NCI-H1105 treated with DMSO at 0.1 percent for 48 hours (cell line): Measurements from ENCODE around the gene ACVR1B.
"Not testable (repeated sequence)": the region's sequence is repeated elsewhere in the genome, so short reads cannot be mapped to it uniquely, and the experiment has no call there.

Source experiments
- DNase-seq: peaks from one replicate; lab custom pipeline; 2025; lab: John Stamatoyannopoulos, UW

The ACVR1B gene

DNA sequence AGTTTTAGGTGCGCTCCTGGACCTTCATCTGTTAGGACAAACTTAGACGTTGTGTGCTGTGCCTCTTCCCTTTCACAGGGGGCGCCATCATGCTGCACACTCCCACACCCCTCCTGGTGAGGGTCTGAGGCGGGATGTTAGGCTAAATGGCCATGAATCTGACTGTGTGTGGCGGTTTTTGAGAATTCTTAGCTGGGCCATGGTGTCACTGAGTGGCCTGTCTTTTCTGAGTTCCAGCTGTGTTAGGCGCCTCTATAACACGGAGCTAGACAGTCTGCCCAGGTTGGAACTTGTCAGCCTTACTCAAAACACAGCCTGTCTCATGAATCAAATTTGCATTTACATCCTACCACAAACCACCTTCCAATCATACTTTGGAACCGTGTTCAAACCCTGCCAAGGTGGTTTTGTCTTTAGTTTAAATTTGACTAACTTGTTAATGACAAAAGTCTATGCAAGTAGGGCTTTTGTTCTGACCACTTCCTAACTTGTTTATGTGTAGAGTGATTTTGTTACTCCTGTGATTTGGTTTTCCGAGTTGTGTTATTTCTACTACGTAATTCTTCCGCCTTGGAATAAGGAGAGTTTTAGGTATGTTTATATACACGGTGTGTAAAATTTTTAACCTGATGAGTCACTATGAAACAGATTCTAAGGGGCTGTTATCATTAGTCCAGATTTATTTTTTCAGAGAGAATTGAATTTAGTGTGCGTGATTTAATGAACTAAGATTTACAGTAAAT, 19.6 kb downstream of the ACVR1B start:
- DNase-seq, result no peak

DNA sequence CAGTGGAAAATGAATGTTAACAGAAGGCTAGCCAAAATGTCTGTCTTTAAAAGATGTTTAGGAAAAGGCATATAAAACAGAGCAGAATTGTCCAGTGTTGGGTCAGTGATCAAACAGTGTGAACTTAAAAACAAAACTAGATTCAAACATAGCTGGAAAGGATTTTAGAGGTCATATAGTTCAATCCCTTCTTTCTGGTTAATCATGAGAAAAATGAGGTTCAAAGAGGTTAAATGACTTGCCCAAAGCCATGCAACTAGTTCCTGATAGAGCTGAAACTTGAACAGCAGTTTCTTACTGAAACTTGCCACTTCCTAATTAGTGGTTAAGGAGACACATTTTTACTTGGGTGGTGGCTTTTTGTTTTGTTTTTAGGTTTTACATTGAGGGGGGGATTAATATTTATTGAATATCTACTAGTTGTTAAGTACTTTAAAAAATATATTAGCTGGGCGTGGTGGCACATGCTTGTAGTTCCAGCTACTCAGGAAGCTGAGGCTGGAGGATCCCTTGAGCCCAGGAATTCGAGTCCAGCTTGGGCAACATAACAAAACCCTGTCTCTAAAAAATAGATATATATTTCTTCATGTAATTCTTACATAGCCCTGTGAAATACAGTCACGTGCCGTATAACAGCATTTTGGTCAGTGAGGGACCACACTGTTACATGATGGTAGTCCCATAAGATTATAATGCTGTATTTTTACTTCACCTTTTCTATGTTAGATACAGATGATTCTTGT, 20.4 kb downstream of the ACVR1B start:
- no peak for DNase-seq

DNA sequence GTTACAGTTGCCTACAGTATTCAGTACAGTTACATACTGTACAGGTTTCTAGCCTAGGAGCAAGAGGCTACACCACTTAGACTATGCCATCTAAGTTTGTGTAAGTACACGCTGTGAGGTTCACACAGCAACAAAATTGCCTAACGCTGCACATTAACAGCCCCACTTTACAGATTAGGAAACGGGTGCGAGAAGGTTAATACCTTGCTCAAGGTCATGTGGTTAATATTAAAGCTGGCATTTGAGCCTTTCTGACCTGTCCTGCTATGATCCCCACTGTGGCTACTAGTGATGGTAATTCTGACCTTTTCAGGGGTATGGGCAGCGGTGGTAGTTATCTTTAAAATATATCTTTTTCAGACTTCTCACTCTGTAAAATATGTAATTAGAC, 20.9 kb downstream of the ACVR1B start:
- DNase-seq, result no peak

DNA sequence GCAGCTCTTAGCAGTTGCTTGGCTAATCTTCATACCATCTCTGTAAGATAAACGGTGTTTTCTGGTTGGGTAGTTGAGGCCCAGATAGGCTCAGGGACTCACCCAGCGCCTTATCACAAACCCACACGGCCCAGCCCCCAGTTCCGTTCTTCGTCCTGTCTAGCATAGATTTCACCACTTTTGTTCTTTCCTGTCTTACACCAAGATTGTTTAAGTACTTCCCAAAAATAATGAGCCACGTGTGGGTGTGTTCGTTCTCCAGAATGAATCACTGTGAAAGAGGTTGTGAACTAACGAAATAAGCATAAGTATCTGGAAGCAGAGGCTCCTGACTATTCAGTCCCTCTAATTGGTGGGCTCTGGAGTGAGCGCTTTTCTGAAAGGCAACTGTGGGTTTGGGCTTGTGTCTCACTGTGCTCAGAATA, 21.4 kb downstream of the ACVR1B start:
- no peak for DNase-seq

DNA sequence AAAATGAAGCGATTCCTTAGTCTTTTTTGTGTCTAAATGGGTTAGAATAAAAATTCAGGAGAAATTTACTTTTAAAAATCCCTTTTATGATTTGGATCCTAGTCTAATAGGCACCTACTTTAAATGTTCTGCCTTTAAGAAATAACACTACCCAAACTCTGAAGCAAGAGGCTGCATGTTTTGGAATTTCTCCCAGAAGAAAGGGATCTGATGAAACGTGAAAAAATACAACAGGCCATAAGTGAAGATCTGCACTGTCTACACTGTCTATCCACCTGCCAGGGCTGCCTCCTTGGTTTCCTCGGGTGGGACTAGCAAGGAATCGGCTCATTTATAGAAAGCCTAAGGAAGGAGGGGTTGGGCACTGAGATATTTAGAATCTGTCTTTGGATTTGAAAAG, 22.1 kb downstream of the ACVR1B start:
- DNase-seq, result no peak

DNA sequence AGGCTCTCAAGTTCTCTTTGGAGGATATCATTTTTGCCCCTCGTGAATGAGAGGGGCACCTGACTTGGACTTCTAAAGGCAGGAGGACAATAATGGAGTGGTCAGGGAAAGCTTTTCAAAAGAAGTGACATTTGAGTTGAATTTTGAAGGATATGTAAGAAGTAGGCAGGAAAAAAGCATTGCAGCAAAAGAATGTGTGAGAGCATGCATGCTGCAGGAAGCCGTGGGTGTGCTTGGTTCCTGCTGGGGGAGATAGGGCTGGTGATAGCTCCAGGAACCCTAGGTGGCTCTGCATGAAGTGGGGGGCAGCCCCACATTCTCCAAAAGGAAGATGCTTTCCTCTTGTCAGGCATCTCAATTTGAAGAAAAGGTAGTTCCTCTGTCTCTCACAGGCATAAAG, 23.1 kb downstream of the ACVR1B start:
- no peak for DNase-seq

DNA sequence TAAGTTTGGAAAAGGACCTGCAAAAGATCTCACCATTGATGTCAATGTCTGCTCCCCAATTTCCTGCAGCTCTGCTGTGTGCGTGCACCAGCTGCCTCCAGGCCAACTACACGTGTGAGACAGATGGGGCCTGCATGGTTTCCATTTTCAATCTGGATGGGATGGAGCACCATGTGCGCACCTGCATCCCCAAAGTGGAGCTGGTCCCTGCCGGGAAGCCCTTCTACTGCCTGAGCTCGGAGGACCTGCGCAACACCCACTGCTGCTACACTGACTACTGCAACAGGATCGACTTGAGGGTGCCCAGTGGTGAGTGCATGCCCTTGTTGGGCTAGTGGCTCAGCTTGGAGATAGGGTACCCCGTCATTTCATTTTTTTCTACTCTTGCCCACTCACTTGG, 23.7 kb downstream of the ACVR1B start:
- no peak for DNase-seq

DNA sequence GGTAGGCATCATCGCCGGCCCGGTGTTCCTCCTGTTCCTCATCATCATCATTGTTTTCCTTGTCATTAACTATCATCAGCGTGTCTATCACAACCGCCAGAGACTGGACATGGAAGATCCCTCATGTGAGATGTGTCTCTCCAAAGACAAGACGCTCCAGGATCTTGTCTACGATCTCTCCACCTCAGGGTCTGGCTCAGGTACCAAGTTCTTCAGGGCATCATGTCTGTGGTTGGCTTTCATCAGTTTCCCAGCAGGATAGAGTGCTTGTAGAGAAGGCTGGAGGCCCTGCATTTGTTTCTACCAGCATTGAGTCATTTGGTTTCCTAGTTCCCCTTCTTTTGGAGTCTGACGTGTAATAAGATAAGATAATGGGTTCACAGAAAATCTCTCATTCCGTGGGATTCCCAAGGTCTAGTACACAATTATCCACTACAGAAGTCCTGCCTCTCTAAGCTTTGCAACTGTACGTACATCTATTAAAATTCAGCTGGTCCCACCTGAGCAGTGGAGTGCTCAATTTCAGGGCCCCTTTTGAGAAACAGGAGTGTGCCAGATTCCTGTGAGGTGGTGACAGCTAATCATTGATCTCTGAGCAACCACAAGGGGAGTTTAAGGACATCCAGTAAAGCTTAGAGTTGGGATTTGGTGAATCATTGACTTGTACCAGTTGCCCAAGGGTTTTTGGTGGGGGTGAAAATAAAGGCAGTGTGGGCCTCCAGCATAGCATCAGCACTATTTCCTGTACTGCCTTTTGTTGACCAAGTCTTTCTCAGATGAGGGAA, 25.1 kb downstream of the ACVR1B start:
- DNase-seq, result no peak

DNA sequence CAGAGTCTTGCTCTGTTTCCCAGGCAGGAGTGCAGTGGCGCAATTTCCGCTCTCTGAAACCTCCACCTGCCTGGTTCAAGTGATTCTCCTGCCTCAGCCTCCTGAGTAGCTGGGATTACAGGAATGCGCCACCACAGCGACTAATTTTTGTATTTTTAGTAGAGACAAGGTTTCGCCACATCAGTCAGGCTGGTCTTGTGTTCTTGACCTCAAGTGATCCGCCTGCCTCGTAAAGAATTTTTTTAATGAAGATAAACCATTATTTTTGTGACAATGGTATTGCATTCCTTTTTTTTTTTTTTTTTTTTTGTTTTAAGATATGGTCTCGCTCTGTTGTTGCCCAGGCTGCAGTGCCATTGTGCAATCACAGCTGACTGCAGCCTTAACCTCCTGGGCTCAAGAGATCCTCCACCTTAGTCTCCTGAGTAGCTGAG, 25.8 kb downstream of the ACVR1B start:
- no peak for DNase-seq

DNA sequence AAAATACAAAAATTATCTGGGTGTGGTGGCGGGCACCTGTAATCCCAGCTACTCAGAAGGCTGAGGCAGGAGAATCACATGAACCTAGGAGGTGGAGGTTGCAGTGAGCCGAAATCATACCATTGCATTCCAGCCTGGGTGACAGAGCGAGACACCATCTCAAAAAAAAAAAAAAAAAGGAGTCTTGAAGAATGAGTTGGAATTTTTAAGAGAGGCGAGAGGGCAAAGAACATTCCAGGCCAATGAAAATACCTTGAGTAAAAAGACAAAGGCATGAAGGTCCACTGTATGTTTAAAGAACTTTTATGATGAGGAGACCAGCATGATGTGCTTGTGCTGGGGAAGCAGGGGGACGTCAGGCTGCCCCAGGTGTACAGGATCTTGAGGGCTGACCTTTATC, 27.8 kb downstream of the ACVR1B start:
- DNase-seq, result not testable (repeated sequence)

DNA sequence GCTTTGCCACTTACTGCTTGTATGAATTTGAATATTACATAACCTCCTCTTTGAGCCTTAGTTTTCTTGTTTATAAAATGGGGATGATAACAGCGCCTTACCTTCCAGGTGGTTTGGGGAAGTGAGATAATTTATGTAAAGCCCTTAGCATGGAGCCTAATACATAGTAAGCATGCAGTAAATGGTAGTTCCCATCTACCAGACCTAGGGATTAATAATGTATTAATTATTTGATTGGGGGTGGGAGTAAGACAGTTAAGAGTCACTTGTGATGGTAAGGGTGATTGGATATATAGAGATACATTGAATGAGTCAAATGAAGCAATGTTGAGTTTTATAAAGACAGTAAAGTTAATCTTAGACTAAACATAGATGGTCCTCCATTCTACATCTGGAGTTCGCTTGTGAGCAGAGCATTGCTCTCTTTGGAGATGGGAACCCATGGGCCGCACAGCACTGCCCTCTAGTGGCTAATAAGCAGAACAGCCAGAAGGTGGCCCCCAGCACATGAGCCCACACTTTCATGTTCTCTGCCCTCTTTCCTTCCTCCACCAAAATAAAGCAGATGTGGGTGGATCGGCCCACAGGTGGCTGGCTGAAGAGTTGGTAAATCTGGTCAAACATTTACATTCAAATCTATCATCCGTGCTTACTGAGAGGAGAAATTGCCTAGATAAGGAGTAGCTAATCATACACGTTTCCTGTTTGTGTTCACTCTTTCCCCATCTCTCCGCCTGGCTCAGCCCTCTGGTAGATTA, 28.7 kb downstream of the ACVR1B start:
- DNase-seq, result peak; percentile 30

DNA sequence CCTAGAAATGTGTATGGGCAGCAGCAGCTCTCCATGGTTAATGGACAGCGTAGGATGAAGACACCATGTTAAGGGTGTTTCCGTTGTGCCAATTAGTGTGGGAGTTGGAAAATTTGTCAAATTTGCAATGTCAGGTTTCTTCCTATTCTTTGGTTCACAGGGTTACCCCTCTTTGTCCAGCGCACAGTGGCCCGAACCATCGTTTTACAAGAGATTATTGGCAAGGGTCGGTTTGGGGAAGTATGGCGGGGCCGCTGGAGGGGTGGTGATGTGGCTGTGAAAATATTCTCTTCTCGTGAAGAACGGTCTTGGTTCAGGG, 29.3 kb downstream of the ACVR1B start:
- no peak for DNase-seq

DNA sequence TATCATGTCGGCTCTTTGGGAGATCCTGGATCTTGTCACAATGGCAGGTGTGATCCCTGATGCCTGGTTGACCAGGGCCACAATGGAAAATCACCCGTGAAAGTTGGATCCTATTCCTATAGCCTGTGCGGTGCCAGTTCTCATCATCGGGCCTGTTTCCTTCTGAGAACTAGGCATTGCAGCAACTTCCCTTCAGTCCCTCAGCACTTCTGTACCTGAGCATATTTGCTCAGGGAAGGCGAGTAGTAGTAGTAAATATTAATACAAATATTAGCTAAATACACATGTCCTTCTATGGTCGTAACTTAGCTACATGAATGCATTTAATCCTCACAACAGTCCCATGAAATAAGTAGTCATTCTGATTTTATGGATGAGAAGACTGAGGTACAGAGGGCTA, 33.2 kb downstream of the ACVR1B start:
- no peak for DNase-seq

DNA sequence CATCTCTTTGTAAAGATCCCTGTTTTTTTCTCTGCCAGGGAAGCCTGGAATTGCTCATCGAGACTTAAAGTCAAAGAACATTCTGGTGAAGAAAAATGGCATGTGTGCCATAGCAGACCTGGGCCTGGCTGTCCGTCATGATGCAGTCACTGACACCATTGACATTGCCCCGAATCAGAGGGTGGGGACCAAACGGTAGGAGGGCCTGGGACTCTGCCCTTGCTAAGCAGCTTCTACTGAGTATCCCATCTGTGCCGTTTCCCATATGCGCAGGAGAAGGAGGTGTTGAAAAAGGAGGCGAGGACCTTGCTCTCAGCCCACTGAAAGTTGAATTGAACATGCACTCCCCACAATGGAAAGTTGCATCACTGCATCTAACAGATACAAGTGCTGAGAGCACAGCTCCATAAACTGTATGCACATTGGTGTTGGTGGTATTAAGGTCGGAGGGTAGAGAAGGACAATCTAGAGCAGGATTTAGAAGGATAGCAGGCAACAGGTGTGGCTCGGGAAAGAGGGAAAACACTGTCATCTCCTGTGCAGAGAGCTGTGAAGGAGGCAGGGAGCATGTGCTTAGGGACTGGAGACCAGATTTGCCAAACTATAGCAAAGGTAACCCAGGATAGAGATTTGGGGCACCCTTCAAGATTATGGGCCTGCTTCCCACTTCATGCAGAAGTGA, 33.8 kb downstream of the ACVR1B start:
- no peak for DNase-seq

DNA sequence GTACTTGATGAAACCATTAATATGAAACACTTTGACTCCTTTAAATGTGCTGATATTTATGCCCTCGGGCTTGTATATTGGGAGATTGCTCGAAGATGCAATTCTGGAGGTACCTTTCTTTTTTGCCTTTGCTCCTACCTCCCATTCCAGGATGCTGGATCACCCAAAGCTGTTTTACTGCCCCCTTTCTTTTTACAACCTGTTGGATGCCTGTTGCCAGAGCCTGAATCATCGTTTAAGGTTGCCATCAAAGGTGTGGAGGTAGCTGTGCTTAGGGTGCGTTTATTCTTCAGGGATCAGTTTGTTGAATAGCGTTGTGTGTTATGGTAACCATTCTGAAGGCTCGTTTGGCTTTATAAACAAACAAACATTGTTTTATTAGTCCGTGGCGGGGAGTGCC, 35.3 kb downstream of the ACVR1B start:
- no peak for DNase-seq

DNA sequence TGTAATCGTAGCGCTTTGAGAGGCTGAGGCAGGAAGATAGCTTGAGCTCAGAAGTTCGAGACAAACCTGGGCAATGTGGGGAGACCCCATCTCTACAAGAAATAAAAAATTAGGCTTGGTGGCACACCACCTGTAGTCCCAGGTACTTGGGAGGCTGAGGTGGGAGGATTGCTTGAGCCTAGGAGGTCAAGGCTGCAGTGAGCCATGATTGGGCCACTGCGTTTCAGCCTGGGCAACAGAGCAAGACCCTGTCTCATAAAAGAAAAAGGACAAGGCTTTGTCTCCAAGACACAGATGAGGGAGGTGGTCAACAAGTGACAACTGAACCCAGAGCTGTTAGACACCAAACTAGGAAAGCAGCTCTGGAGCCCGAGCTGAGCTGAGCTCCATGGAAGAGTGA, 40.7 kb downstream of the ACVR1B start:
- no peak for DNase-seq

DNA sequence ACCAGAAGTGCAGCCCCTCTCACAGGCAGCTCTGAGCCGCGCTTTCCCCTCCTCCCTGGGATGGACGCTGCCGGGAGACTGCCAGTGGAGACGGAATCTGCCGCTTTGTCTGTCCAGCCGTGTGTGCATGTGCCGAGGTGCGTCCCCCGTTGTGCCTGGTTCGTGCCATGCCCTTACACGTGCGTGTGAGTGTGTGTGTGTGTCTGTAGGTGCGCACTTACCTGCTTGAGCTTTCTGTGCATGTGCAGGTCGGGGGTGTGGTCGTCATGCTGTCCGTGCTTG, 43.0 kb downstream of the ACVR1B start:
- DNase-seq, result no peak

DNA sequence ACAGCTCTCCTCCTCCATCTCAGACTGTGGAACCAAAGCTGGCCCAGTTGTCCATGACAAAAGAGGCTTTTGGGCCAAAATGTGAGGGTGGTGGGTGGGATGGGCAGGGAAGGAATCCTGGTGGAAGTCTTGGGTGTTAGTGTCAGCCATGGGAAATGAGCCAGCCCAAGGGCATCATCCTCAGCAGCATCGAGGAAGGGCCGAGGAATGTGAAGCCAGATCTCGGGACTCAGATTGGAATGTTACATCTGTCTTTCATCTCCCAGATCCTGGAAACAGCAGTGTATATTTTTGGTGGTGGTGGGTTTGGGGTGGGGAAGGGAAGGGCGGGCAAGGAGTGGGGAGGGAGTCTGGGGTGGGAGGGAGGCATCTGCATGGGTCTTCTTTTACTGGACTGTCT, 43.5 kb downstream of the ACVR1B start:
- no peak for DNase-seq

DNA sequence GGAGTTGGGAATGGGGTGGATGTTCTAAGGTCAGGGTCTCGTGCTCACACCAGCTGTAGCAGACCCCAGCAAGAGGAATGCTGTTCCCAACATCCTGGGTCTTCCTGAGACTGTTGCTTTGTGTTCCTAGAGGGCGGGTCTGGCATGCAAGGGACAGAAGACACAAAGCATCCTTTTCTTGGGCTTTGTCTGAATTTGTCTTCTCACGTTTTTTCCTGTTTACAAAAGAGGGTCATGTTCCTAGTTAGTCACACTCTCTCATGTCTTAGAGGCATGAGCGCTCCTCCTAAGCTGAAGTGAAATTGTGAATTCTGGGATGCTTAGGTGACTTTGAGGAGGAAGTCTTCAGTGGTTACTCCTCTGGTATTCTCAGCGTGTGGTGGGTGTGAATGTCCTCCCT, 45.6 kb downstream of the ACVR1B start:
- DNase-seq, result no peak

DNA sequence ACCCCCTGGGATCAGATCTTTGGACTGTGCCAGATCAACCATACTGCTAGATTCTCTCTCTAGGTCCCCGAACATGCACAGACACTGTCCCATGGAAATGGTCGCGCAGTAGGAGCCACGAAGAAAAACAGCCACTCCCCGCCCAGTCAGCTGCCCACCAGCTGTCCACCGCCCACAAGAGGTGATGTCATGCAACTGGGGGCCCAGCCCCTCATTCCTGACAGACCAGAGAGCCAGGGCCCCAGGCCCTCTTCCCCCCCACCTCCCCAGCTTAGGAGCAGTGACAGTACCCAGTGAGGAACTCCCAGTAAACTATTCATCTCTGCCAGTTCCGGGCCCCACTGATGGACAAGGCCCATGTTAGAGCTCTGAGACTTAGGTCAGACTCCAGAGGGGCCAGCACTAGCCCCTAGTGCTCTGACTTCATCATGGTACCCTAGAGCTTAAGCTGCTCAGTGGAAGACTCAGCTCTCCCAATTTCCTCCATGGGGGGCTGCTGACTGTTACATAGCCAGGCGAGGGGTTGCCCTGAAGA, 51.6 kb downstream of the ACVR1B start:
- no peak for DNase-seq

DNA sequence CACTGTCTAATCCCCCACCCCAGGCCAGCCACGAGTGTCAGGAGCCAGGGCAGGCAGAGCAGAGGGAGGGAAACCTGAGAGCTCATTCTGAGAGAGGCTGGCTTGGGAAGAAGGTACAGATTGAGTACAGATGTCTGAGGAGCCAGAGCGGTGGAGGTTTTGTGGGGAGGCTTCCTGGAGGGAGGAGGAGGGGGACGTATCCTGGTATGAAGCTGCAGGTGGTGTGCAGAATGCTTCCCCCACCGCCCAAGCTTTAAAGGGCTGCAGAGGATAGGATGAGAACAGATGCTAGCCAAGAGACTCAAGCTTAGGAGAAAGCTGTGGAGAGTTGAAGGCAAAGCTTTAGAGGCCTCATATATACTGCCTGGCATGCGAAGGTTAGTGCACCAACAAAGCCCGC, 52.1 kb downstream of the ACVR1B start:
- no peak for DNase-seq
